DMS 273 (cell line): Measurements from ENCODE around the gene ADAM12.
"Not testable (repeated sequence)": the region's sequence is repeated elsewhere in the genome, so short reads cannot be mapped to it uniquely, and the experiment has no call there.

Experiments used
- DNase-seq: peaks from one replicate; lab custom pipeline; 2025; ENCODE audit not compliant: unreplicated experiment; lab: John Stamatoyannopoulos, UW

ADAM12 gene

DNA sequence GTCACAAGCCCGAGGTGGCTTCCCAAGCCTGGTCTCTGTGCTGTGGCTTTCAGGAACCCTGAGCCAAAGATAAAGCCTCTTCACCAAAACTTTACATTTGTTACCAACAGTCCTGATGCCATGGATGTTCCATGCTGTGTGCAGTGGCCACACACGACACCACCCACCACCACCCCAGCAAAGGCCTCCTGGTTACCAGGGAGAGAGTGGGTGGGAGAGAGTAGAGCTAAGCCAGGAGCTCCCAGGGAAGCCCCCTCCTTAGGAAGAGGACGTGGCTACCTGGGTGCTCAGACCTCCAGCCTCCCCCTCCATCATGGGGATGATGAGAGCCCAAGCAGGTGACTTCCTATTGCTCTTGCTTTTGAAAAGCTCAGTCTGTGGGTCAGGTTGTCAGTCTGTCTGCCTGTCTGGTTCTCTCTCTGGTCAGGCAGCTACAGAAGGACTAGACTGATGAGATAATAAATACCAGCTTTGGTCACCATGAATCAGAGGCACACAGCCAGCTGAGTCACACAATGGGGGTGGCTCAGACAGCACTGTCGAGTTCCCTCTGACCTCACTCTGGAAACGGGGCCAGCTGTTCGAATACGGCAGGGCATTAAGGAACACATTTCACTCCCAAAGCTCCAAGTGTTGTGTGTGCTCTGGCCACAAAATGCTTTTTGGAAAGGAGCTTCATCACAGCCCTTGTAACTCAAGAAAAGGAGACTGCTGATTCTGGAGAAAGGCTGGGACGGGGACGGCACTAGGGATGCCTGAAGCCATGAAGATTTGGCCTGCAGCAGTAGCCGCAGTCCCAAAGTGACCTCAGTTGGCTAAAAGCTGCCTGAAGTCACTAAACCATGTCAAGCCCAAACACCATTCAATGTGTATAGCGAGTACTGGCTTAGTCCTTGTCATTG lies 325.9 kb downstream of the ADAM12 start:
- DNase-seq, result peak; percentile 11

DNA sequence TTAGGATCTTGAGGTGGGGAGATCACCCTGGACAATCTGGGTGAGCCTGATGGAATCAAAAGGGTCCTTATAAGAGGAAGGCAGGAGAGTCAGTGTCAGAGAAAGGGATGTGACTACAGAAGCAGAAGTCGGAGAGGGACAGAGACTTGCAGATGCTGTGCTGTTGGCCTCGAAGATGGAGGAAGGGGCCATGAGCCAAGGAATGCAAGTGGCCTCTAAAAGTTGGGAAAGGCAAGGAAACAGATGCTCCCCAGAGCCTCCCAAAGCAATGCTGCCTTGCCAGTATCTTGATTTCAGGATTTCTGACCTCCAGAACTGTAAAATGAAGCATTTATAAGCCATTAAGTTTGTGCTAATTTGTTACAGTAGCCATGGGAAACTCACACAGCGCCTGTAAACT lies 326.8 kb downstream of the ADAM12 start:
- DNase-seq, result no peak

DNA sequence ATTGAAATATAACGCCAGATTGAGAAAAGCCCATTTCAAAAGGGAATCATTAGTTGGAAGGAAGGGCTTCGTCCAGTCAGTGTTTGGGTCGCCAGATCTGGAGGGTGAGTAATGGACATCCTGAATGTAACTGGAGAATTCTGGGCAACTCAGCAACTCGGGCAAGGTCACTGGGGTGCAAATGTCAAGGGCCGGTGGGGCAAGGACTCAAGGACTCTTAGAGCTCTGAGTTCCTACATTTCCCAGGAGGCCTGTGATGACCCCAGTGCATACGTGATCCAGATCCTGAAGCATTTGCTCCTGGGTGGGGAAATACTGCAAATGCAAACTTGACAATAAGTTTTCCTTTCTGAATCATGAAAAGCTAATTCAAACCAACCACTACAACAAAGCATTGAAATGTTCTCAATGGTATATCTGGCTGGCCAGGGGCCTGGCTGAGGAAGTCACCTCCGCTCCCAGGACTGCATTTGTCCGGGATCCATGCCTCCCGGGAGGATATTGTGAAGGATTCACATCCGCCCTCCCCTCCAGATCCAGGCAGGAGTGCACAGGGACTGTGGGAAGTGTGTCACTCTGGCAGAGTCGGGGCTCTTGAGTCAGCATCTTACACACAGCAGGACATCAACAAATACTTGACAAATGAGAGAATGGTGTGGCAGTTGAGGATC lies 327.9 kb downstream of the ADAM12 start:
- DNase-seq, result no peak

DNA sequence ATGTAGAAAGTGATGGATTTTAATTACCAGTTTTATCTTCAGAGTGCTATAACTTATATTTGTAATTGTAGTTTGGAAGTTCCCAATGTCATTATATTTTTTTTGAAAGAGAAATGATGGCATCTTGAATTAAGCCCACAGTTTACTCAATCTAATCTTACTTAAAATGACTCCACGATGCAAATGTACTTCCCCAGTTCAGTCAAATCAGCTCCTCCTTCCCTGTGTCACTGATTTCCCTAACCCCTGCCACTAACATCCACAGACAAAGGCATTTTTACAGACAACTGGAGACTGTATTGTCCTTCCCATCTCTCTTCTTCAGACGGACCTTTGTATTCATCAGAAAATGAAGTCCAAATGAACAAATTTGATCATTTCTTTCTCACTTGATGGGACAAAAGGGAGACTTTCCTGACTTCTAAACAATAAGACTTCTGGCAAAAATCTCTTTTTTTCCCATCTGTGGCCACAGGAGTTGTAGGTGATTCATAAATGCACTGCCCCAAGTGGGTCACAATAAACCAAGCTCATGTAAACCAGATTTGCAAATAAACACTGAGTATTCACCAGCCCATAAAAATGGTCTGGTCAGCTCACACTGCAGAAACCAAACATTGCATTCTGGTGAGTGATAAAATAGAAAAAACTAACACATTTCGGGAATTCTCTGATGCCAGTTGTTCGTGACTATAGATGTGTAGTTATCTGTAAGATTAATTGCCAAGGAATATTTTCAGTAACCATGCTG lies 329.0 kb downstream of the ADAM12 start:
- no peak for DNase-seq

DNA sequence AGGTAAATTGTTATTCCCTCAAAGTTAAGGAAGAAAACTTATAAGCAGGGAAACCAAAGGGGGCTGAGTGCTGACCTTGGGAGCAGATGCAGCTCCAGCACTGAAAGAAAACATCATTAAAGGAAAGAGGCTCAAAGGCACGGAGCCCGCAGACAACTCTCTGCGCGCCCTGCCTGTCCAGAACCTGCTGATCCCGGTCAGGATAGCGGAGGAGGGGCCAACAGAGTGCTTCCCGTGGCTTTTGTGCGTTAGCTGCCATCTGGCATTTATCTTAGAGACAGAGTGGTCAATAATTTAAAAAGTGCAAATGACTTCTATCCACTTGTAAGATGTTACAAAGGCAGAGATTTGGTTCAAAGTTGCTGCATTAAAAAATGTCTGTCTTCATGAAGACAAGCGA lies 329.8 kb downstream of the ADAM12 start:
- DNase-seq, result peak; percentile 3

DNA sequence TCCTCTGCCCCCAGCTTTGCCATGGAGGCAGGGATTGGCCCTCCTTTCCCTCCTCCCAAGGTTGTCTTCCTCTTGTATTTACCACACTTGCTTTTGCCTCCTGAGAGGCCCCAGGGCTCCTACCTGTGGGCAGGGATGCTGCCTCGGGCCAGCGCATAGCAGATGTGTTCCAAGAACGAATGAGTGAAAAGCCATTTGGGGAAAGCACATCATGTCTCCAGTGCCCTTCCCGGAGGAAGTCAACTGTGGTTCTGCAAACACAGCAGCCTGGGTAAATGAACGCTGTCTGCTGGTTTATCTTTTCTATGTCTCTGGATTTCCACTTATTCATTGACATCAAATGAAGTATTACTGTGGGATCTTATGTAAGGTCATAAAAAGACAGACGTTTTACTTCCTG lies 330.2 kb downstream of the ADAM12 start:
- no peak for DNase-seq

DNA sequence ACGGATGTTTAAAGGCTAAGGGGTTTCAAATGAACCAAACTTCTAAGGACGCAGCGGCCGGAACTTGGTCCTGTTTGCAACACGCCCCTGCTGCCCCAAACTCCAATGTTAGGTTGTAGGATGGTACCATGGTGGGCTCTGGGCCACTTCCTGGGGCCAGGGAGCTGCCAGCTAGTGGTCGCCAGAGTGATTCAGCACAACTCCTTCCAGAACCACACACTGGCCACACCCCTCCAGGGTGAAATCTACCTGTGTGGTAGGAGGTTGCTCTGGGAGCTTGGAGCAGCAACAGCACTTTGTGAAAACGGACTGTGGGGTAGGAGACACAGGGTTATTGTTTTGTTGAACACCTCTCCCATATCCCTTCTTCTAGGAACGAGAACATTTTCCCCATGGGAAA lies 330.8 kb downstream of the ADAM12 start:
- no peak for DNase-seq

DNA sequence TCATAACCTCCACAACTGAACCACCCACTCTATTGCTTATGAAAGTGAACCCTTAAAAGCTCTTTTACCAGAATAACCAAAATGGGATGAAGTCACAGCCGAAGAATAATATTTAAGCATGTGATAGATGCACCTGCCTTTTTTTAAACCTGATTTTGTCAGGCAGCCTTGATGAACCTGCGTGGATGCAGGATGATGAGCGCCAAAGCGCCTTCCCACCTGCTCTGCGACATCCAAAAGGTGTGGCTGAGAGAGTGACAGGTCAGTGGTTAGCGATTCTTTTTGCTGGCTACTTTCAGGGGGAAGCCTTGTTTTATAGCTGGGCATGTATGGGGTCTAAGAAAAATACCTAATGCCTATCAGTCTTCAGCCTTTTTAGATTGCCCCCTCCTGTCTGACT lies 334.1 kb downstream of the ADAM12 start:
- DNase-seq, result no peak

DNA sequence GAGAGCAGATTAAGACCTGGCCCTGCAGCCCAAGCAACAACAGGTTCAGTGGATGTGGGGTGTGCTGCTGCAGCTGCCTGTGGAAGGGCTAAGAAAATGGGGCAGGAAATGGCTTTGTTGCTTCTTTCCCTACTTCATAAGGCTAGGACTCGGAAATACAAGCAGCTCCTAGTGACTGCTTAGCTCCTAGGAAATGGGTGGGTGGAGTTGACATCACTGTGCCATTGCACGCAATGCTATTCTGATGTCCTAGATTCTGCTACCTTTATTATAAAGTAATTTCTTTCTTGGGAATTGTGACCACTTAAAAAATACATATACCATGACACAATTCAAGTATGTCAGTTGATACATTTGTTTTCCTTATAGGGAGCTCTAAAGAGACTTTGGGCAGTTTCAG lies 336.1 kb downstream of the ADAM12 start:
- no peak for DNase-seq

DNA sequence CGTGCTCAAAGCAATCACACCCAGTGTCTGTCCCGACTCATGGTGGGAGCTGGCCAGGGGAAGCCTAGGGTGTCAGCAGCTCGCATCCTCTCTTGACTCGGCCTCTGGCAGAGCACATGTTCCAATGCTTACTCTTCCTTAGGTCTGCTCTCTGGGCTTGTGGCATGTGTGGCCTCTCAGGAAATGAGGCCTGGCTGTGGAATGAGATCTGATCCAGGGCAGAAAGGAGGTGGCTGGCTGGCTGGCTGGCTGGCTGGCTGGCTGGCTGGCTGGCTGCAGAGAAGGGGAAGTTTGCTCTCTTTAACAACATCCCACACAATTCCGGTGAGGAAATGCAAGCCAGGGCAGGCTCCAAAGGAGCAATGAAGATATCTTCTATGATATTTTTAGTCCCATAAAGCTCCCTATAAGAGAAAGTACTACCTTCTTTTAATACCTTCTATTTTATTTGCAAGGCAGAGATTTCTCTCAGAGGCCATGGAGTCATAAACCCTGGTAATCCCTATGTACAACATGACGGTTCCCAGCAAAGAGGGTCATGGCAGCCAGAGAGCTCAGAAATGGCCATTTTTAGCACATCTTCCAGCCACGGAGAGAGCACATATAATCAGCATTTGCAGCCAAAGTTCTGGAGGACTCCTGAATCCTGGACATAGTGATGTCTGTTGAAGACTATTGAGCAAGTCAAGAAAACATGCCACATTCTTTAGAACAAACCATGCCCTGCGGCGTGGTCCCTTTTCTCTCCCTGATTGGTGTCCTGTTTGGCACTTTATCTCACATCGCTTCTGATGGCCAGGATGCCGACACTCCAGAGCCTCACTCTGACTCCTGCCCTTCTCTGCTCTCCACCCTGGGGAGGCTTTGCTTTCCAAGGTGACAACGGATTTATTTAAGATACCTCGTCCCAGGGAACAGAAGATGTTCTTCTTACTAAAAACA lies 338.2 kb downstream of the ADAM12 start:
- no peak for DNase-seq

DNA sequence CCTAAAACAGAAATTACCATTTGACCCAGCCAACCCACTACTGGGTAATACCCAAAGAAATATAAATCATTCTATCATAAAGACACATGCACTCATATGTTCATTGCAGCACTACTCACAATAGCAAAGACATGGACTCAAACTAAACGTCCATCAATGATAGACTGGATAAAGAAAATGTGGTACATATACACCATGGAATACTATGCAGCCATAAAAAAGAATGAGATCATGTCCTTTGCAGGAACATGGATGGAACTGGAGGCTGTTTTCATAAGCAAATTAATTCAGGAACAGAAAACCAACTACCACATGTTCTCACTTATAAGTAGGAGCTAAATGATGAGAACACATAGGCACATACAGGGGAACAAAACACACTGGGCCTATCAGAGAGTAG lies 340.5 kb downstream of the ADAM12 start:
- DNase-seq, result not testable (repeated sequence)

DNA sequence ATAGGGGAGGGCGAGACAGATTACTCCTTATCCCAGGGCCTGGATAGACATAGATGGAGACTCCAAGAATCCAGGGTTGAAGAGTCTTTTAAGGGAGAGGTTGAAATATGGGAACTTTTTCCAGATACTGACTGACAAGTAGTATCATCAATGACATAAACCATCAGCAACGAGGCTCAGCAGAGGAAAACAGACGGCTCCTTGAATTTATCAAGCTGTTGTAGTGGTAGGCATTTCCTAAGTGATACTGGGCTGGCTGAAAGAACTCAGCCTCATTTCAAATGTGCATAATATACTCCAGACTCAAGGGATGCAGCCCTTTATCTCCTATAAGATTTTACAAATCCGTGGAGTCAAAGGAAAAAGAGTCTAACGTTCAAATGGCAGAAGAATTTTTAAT lies 341.4 kb downstream of the ADAM12 start:
- no peak for DNase-seq

DNA sequence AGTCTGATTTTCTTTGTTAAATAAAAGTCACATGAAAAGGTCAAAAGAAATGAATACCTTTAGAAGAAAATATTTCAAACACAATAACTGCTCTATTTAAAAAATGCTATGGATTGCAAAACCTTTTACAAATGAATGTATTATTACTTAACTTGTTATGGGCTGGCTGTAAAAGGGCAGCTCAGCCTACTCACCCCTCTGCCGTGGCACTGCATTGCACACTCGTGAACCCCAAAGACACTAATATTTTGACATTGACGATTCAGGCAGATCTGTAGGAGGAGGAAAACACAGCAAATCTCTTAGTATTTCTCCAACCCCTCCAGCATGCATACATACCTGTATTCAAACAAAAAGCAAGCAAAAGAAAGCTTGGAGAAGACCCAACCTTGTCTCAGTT lies 342.4 kb downstream of the ADAM12 start:
- no peak for DNase-seq

DNA sequence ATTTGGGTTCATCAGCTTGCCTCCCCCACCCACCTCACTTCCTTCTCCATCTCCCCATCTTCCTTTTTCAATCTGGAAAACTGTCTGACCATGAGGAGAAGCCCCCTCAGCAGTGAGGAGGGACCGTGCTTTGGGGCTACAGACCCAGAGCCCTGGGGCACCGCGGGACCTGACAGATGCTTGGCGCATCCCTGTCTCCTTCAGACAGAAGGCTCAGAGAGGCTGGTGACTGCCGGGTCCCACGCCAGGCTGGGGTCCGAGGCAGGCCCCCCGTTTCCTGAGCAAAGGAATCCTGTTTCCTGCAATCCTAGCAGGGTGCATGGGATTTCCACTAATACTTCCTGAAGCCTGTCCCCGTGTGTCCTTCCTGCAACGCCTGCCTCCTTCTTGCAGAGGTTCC lies 344.9 kb downstream of the ADAM12 start:
- DNase-seq, result no peak

DNA sequence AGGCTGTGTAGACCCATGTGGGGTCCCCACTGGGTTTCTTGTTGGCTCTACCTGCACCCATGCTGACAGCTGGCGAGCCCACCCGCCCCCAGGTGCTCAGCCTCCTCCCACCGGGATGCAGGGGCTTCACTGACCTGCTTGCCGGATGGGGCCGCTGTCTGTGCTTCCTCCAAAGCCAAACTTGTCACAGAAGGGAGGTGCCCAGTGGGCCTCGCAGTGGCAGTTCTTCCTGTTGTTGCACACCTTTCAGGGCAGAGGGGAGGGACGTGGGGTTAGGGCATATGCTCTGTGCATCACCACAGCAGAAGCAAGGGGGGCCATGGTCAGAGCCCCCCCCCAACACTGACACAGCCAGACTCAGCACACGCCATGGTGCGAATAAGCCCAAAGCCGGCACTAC lies 345.4 kb downstream of the ADAM12 start:
- DNase-seq, result no peak

DNA sequence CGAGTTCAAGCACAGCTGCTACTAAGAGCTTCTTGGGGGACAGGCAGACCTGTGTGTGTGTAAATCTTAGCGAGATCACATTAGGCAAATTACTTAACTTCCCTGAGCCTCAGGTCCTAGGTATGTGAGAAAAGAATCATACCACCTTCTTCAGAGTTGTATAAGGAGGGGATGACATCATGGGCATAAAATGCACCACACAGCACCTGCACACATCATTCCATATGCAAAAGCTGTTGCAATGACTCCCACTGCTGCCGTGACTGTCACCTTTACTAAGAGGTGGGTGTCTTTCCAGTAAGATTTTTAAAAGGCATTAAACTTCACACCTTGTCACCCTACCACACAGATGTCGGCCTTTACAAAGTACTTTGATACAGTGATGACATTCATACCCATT lies 345.9 kb downstream of the ADAM12 start:
- DNase-seq, result no peak

DNA sequence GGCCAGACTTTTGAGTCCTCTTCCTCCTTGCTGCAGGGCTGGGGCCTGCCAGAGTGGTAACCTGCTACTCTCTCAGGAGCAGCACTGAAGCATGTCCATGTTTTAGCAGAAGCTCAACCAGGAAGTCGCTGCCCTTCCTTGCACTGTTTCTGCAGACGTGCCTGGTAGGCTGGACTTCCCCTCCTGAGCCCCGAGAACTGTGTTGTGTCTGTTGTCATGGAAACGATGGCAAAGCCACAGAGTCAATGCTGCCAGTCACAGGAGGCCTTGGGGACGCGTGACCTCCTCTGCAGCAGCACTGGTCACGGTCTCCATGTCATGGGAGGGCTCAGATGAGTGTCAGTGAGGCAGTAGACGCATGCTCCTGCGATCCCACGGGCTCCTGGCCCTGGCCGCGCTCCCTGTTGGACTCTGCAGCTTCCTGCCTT lies 346.5 kb downstream of the ADAM12 start:
- peak; percentile 1 for DNase-seq

DNA sequence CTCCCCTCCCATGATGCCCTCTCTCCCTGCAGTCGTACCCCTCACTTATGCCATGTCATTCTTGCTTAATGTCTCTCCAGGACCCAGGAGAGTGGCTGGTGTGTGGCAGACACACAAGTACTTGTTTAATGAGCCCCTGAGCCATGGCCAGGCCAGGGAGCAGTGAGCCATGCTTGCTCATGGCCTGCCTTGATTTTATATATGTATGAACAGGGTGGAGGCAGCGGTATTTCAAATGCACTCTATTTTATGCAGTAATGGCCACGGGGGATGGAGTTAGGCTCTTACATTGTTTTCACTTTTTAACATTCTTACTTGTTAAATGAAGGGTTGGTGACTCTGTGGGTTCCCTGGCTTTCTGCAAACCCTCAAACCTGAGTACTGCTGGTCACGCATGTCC lies 347.2 kb downstream of the ADAM12 start:
- no peak for DNase-seq

DNA sequence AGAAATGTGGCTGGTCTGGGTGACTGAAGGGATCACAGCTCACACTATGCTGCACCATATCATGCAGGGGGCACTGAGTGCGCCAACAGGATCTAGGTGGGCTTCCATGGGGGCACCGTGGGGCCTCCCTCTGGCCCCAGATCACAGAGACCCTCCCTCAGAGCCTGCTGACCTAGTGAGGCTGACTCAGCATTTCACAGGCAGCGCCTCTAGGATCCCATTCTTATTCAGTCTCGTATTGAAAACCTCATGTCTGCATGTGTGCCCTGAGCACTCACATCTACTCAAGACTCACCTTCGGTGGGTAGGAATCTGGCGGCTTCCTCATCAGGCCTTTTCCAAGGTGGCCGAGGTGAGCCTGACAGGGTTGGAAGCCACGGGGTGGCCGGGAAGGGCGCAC lies 350.3 kb downstream of the ADAM12 start:
- DNase-seq, result no peak

DNA sequence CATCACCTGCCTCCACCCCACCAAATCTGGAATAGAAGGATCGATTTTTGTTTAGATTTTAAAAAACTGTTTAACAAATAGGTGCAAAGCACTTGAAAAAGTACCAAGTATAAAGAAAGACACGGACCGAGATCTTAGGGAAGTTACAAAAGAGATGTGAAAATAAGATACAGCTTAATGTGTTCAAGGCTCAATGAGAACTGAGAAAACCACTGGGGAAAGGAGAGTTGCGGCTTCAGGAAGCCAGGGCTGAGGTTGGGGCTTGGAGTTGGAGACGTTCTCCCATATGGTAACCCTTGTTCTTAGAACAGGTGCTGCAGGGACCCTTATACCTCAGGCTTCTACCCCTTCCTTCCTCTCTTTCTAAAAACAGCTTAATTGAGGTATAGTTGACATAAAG lies 351.8 kb downstream of the ADAM12 start:
- no peak for DNase-seq

DNA sequence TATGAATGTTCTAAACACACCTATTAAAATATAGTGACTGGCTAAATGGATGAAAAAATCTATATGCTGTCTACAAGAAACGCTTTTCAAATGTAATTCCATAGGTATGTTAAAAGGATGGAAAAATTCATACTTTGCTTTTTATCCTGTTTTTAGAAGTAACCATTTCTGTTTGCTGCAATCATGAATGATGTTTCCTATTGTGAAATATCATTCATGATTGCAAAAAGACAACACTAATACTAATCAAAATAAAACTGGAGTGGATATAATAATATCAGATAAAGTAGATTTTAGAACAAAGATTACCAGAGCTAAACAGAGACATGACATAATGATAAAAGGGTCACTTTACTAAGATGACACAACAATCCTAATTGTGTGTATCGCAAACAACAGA lies 353.7 kb downstream of the ADAM12 start:
- DNase-seq, result no peak
